Heart right ventricle (tissue), 16 donors: ENCODE results near the gene RASGRP1. TPM values are rescaled to one million over a fixed set of nuclear protein-coding genes. Genes with fewer than 3 reads are reported as not detected.

Source experiments
- ATAC-seq, 8 donors: fragments of 200-7000 bp; cut with Tn5 transposase; one replicate each; pipeline ENCODE4 v1.9.1; 2020; ENCODE audit warnings: mild to moderate bottlenecking in 8 of 8, moderate library complexity in 8 of 8, moderate number of reproducible peaks in 1 of 8
- DNase-seq, 2 donors: peaks; one replicate each; pipeline ENCODE4 v3.0.0-alpha.2; 2020
- H3K27ac ChIP-seq, 10 donors: fragments of 200-600 bp; sonication (generic) in 2 of 10; one replicate each; pipeline versions ENCODE4 v1.5.0 to v1.8.0; 2020 to 2022; ENCODE audit warnings: mild to moderate bottlenecking in 3 of 10
- H3K27me3 ChIP-seq, 7 donors: fragments of 200-600 bp; one replicate each; pipeline ENCODE4 v1.8.0; 2021 to 2022; ENCODE audit warnings: mild to moderate bottlenecking in 2 of 7
- H3K36me3 ChIP-seq, 9 donors: fragments of 200-600 bp; sonication (generic) in 1 of 9; one replicate each; pipeline versions ENCODE4 v1.5.0 to v1.8.0; 2020 to 2022; ENCODE audit warnings: mild to moderate bottlenecking in 2 of 9
- H3K4me1 ChIP-seq, 9 donors: fragments of 200-600 bp; sonication (generic) in 1 of 9; one replicate each; pipeline versions ENCODE4 v1.5.0 to v1.8.0; 2020 to 2022; ENCODE audit warnings: mild to moderate bottlenecking in 4 of 9
- H3K4me3 ChIP-seq, 10 donors: fragments of 200-600 bp; sonication (generic) in 2 of 10; one replicate each; pipeline versions ENCODE4 v1.5.0 to v1.8.0; 2020 to 2022; ENCODE audit warnings: mild to moderate bottlenecking in 7 of 10, moderate library complexity in 2 of 10
- H3K9me3 ChIP-seq, 11 donors: fragments of 200-600 bp in 10 of 11; sonication (generic) in 2 of 11; one replicate each; pipeline versions ENCODE4 v1.5.0 to v1.8.0; 2013 to 2022; ENCODE audit warnings: mild to moderate bottlenecking in 2 of 11, control low read depth in 1 of 11, moderate library complexity in 1 of 11
- CTCF ChIP-seq, 9 donors: fragments of 200-600 bp; sonication (generic) in 2 of 9; IDR thresholded peaks; one replicate each; pipeline versions ENCODE4 v1.5.0 to v1.8.0; 2021 to 2022; ENCODE audit warnings: antibody characterized with exemption in 9 of 9, mild to moderate bottlenecking in 5 of 9, moderate library complexity in 1 of 9
- WGBS, 2 donors: extraction: QIAGEN DNeasy Blood & Tissue Kit; methylation state at CpG; one replicate each; pipeline ENCODE4 v1.1.7; 2013; ENCODE audit warnings: inconsistent platforms in 1 of 2; 5-methylcytosine and 5-hydroxymethylcytosine counted together
- intact Hi-C, 10 donors: fragments of 100-400 bp; cut with DNase I; formaldehyde crosslinking; loops; one replicate each; pipeline versions ENCODE4 v1.11.1 to v1.14.2; 2022
- polyA plus RNA-seq, 2 donors: library from polyadenylated mRNA; stranded (reverse); fragments of 200-250 nt; gene quantifications; one replicate each; pipeline ENCODE4 v1.2.3, GENCODE V29; 2013
- total RNA-seq, 10 donors: library from RNA; stranded (reverse); fragmentation: NEBNext Ultra II Directional in 3 of 10; extraction: Animal tissue kit (Norgen Biotek cat#: 25700) in 3 of 10; gene quantifications; one replicate each; pipeline versions ENCODE4 v1.2.1 to v1.2.4, GENCODE V29; 2021 to 2023
- donor health status: Arrhythmogenic right ventricular cardiomyopathy.
- donor health status: ischemic (EF 13 %, LVEDD 7.1; RV severe dilation, severe dysfunction).
- donor health status: healthy with polysubstance abuse.
- donor health status: DM: no; HTN: yes; CAD: no.
- donor health status: DM: no; HTN: no; CAD: no.
- donor health status: ischemic (EF 25% LVEDD 6.9; RV normal size, moderate dysfunction).
- donor health status: ischemic (EF 25% LVEDD 5.7; RV mildly dilated, moderate dysfunction).
- donor health status: healthy.
- donor health status: DM: yes; HTN: yes; CAD: no.
- donor health status: Ischemic cardiomyopathy.
- donor health status: ischemic (EF 35%, LVEDD 5.7; RV mildly dilated, moderate dysfunction).
- donor health status: nonischemic (EF 11% LVEDD 7.7; RV severe dilation, severe dysfunction).
- donor health status: DM: yes; HTN: yes; CAD: no.
- donor health status: PGD.
- donor health status: ischemic (EF 29% LVEDD 5.4; RV normal size, mild dysfunction).
- donor health status: nonischemic (EF 23%, LVEDD 6.1; RV moderate dilation, normal function).

Gene RASGRP1
- total and polyA plus RNA-seq, 12 donors, result 0.04 to 3.0 (median 0.42) TPM; not detected in 1

- intact Hi-C loops, result loop anchor here in 1 of 10 donors (10.0 kb wide), 1 partner anchor 174 kb away; no protein-coding TSS in a partner anchor
- no peaks in the 10 kb centered on the region for H3K4me1 ChIP-seq
- H3K27ac ChIP-seq, result no peak overlapping the region
- H3K36me3 ChIP-seq, result peaks cover 0 to 65% (median 0%) of the 10 kb centered on the region in 9 donors
- TF ChIP-seq CTCF (IDR thresholded peaks at IDR 0.05), result no peak
- no peaks in the 10 kb centered on the region for H3K9me3 ChIP-seq
- H3K27me3 ChIP-seq, result no peaks in the 10 kb centered on the region
- WGBS, 2 donors, result 69 to 72% methylated on average over 3 of the region's 3 CpGs
- ATAC-seq, result no peak
- no peak overlapping the region for H3K4me3 ChIP-seq
- DNase-seq, result no peak
These were observed 74.2 kb downstream of the RASGRP1 start for GRCh38 chr15:38490242-38490922.

GRCh38 chr15:38487378-38487777 is 77.2 kb downstream of the RASGRP1 start:
- Histone ChIP-seq H3K4me3 (no peak overlapping the region), H3K27ac (no peak overlapping the region), H3K27me3 (no peaks in the 10 kb centered on the region), H3K36me3 (peaks cover 0 to 60% (median 6%) of the 10 kb centered on the region in 9 donors), H3K9me3 (no peaks in the 10 kb centered on the region), H3K4me1 (no peaks in the 10 kb centered on the region)
- DNase-seq (no peak), ATAC-seq (no peak)
- TF ChIP-seq CTCF (IDR thresholded peaks at IDR 0.05), result no peak
- 98 to 100% methylated on average over 1 of the region's 1 CpG for WGBS, 2 donors
- intact Hi-C loops, result no loop called here

- H3K27me3 ChIP-seq, result no peaks in the 10 kb centered on the region
- WGBS, 2 donors, result 84 to 88% methylated on average over 2 of the region's 2 CpGs
- no peak overlapping the region for H3K4me3 ChIP-seq
- peaks cover 0 to 62% (median 6%) of the 10 kb centered on the region in 9 donors for H3K36me3 ChIP-seq
- H3K4me1 ChIP-seq, result no peaks in the 10 kb centered on the region
- no peak overlapping the region for H3K27ac ChIP-seq
- ATAC-seq (no peak), DNase-seq (no peak)
- no peaks in the 10 kb centered on the region for H3K9me3 ChIP-seq
- intact Hi-C loops, result no loop called here
- no peak for TF ChIP-seq CTCF (IDR thresholded peaks at IDR 0.05)
These were observed 77.7 kb downstream of the RASGRP1 start for GRCh38 chr15:38486936-38487335.

- H3K4me1 ChIP-seq, result peaks cover 0 to 9% (median 0%) of the 10 kb centered on the region in 9 donors
- intact Hi-C loops, result no loop called here
- DNase-seq (no peak), ATAC-seq (no peak)
- no peak overlapping the region for H3K4me3 ChIP-seq
- H3K36me3 ChIP-seq, result peaks cover 0 to 73% (median 5%) of the 10 kb centered on the region in 9 donors
- no peaks in the 10 kb centered on the region for H3K9me3 ChIP-seq
- no peak overlapping the region for H3K27ac ChIP-seq
- TF ChIP-seq CTCF (IDR thresholded peaks at IDR 0.05), result no peak
- H3K27me3 ChIP-seq, result no peaks in the 10 kb centered on the region
These were observed 82.0 kb downstream of the RASGRP1 start for GRCh38 chr15:38482572-38482971.
